Endometrium (tissue), 2 donors: Measurements from ENCODE around the gene FBLN1.
"Not testable (repeated sequence)": the region's sequence is repeated elsewhere in the genome, so short reads cannot be mapped to it uniquely, and the experiment has no call there.

Experiments used
- FAIRE-seq: peaks from 2 replicates; lab custom pipeline; 2012; peaks lifted over from hg19 to GRCh38; lab: Jason Lieb, UNC
- donor health status: control.
- donor health status: control.

The FBLN1 gene

DNA sequence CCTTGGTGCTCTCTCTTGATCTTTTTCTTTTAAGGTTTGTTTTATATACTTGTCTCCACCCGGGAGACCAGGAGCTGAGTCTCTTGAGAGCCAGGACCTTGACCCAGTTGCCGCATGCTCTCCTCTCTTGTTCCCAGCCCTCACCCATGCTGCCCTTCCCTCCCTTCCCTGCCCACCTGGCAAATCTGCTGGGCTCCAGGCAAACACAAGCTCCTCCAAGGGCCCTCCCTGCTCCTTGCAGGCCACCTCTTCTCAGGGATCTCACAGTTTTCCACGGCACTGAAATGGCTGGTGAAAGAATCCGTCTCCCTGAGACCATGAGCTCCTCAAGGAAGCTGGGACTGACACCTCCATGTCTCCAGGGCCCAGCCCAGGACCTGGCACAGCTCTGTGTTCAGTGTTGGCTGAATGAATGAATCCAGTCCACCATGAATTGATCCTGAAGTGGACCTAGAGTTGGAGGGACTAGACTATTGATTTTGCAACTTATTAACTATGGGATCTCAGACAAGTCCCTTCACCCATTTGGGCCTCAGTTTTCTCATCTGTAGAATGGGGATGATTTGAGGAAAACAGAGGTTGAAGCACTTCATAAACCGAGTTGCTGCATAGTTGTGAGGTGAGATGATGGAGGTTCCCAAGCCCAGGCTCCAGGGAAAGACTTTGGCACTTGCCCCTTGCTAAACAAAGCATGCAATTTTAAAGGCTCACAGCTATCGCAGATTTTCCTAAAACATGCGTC is 25.1 kb upstream of the FBLN1 start:
- FAIRE-seq, result no peak

DNA sequence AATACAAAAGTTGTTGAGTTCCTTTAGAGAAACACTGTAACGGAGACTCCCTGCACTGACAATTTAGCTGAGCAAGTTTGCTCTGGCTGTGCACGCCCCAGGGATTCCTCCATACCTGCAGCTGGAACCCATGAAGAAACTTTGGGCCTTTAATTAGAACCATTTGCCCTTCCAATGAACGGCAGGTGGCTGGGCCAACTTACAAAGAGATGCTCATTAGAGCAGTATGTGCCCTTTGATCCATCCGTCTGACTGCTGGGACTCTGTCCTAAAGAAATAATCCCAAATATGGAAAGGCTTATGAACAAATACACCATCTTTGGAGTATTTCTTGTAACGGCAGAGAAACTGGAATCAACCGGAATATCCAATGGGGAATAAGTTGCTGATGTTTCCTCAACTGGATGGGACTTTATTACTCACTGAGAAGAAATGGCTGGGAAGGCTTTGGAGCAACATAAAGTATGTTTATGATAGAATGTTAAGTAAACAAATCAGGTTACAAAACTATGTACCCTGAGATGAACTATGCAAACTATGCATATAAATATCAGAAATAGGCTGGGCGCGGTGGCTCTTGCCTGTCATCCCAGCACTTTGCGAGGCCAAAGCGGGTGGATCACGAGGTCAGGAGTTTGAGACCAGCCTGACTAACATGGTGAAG is 24.4 kb upstream of the FBLN1 start:
- peak; percentile 93 for FAIRE-seq

DNA sequence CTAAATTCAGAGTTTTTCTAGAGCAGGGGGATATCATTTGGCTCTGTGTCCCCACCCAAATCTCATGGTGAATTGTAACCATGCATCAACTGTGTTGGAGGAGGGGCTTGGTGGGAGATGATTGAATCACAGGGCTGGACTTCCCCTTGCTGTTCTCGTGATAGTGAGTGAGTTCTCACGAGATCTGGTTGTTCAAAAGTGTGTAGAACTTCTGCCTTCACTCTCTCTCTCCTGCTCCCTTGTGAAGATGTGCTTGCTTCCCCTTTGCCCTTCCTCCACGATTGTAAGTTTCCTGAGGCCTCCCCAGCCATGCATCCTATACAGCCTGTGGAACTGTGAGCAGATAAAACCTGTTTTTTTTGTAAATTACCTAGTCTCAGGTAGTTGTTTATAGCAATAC is 22.0 kb upstream of the FBLN1 start:
- no peak for FAIRE-seq

DNA sequence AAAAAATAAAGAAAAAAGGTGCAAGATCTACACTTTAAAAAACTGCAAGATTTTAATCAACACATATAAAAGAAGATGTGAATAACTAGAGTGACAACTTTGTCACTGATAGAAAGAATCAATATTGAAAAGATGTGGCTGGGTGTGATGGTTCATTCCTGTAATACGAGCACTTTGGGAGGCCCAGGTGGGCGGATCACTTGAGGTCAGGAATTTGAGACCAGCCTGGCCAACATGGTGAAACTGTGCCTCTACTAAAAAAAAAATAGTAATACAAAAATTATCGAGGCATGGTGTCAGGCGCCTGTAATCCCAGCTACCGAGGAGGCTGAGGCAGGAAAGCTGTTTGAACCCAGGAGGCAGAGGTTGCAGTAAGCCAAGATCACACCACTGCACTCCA is 21.0 kb upstream of the FBLN1 start:
- FAIRE-seq, result peak; percentile 31

DNA sequence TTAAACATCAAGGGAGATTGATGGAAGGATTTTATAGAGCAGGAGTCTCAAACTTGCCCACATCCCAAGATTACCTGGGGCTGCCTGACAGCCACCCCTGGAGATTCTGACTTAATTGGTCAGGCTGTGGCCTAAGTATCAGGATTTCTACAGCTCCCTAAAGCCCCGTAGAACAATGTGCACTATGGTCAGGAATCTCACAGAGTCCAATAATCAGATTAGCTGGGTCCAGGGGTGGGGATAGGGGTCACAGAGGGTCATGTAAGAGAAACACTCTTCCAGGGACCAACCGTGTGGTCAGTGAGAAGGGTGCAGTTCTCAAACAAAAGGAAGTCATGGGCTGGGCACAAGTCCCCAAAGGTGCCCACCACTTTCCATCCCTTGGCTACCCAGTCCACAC is 20.5 kb upstream of the FBLN1 start:
- FAIRE-seq, result no peak

DNA sequence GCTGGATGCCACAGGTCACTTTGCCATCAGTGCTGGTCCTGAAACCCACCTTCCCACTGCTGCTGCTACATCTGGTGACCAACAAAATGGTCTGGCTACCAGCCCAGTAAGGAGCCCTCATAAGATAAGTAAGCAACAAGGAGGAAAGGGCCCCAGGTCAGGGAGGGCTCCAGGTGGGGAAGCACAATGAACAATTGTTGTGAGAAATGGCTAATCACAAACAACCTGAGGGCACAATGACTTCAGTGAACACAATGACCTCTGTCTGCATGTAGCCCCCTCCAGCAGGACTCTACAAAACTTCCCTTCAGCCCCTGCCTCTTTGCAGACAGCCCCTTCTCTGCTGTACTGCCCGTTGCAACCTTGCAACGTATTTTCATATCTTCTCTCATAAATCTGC is 19.4 kb upstream of the FBLN1 start:
- FAIRE-seq, result no peak

DNA sequence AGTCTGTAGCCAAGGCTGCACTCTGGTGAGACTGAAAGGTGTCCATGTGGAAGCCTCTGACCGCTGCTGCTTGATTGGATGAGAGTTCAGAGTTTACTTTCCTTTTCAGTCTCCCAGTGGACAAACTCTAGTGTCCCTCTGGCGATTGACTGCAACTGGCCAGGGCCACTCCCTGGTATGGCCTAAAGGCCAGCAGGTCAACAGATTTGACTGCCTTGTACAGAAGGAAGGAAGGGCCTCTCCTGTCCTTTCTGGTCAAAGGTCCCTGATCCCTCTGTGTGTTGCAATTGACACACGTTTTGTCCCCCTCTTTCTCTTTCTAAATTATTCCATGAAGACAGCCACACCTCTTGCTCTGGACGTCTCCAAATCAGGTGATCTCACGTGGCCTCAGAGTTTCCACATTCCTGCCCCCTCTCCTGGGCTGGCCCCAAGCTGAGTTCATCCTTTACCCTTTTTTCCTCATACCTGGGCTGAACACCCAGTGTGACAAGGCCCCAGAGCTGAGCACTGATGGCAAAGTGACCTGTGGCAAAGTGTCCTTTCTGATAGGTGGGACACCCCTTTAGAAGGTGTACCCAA is 18.7 kb upstream of the FBLN1 start:
- no peak for FAIRE-seq

DNA sequence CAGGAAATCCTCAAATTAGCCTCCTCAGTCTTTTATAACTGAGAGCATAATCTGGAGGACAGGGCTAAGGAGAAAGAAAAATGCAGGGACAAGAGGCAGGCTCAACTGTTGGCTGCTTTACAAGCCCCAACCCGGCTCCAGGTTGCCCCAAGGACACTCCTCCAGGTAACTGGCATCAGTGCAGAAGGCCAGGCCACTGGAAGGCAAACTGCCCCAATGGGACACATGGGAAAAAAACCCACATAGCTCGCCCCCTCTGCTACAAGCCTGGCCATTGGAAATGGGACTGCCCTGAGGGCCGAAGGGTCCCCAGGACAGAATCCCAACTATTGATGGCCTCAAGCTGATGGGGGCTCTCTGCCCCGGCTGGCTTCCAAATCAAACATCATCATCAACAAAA is 17.9 kb upstream of the FBLN1 start:
- FAIRE-seq, result no peak

DNA sequence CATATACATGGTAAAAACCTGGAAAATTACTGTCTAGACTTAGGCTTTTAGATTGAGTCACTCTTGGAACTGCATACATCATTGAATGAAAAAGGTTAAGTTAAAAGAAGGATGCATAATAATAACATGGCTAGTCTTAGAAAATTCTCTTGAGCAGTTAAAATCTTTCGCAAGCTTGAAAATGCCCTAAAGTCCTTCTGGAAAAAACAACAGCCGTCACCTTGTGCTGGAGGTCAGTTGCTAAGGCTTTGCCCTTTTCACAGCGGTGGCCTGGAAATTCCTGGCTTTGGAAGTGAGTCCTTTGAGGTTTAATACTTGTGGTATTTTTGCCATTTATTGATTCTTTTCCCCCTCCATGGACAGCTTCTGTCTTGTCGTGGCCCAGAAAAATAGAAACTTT is 17.4 kb upstream of the FBLN1 start:
- peak; percentile 12 for FAIRE-seq

DNA sequence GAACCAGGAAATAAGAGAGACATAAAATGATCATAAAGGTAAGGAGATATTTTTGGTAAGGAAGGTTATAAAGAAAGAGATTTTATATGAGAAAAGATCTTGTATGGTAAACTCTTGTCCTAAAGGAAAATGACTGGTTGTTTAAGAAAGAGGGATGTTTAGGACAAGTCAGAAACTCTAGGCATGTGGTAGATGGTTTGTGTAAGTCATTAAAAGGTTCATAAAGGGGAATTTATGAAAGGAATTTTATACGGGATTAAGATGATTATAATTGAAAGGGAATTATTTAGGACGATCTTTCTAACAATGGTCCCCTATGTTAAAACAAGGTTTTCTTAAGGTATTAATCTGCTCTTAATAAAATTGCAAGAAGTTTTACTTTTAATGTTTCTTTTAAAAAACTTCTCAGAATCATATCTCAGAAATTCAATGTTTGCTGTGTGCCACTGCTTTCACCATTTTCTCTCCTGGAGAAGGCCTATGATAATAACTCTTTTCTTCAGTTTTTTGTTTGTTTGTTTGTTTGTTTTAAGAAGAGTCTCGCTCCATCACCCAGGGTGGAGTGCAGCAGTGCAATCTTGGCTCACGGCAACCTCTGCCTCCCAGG is 13.8 kb upstream of the FBLN1 start:
- FAIRE-seq, result no peak

DNA sequence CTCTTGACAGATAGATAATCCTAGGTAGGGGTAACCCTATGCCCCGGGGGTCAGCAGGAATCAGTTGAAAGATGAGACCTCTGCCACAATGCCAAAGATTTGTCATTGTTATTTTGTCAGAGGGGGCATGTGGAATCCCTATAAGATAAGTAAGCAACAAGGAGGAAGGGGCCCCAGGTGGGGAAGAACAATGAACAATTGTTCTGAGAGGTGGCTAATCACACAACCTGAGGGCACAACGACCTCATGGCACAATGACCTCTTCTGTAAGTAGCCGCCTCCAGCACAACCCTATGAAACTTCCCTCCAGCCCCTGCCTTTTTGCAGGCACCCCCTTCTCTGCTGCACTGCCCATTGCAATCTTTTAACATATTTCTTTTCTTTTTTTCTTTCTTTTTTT is 11.8 kb upstream of the FBLN1 start:
- no peak for FAIRE-seq

DNA sequence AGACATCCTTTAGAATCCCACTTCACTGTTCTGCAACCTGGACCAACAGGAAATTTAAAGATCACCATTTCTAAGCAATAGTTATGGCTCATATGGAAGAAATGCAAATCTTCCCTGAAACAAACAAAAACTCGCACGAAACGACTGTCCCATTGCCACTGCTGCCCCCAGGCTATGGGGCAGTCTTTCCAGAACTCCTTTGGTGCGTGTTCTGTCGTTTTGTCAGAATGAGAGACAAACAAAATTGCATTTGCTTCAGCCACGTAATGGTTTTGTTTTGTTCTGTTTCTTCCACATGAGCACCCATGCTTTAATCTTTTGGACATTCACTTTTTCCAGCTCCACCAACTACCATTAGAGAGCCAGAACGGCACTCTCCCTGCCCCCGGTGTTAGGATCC is 10.8 kb upstream of the FBLN1 start:
- no peak for FAIRE-seq

DNA sequence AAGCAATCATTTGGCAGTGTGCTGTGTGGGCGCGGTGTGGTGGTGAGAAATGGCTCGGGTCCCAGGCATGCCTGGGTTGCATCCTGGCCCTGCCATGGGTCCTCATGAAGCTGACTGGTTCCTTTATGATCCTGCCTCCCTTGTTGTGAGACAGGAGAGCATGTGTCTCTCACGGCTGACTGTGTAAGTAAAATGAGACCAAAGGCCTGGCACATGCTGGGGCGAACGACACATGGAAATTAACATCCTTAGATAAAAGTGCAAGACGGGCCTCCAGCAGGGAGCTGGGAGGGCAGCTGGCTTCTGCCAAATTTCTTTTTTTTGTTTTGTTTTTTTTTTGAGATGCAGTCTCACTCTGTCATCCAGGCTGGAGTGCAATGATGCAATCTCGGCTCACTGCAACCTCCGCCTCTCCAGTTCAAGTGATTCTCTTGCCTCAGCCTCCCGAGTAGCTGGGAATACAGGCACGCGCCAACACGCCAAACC is 9.4 kb upstream of the FBLN1 start:
- peak; percentile 48 for FAIRE-seq

DNA sequence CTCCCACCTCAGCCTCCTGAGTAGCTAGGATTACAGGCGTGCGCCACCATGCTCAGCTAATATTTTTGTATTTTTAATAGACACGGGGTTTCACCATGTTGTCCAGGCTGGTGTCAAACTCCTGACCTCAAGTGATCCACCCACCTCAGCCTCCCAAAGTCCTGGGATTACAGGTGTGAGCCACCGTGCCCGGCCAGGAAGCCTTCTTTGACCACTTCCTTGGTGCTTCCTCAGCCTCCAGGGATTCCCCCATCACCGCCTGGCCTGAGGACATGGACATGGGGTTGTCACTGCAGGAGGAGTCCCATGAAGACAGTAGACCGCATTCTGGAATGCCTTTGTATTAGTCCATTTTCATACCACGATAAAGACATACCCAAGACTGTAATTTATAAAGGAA is 8.4 kb upstream of the FBLN1 start:
- FAIRE-seq, result not testable (repeated sequence)

DNA sequence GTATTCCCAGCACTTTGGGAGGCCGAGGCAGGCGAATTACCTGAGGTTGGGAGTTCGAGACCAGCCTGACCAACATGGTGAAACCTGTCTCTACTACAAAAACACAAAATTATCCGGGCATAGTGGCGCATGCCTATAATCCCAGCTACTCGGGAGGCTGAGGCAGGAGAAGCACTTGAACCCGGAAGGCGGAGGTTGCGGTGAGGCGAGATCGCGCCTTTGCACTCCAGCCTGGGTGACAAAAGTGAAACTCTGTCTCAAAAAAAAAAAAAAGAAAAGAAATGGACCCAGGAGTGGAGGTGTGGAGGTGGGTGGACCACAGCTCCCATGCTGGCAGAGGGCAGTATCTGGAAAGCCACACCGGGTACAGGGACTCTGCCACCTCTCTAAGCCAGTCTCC is 7.1 kb upstream of the FBLN1 start:
- FAIRE-seq, result not testable (repeated sequence)

DNA sequence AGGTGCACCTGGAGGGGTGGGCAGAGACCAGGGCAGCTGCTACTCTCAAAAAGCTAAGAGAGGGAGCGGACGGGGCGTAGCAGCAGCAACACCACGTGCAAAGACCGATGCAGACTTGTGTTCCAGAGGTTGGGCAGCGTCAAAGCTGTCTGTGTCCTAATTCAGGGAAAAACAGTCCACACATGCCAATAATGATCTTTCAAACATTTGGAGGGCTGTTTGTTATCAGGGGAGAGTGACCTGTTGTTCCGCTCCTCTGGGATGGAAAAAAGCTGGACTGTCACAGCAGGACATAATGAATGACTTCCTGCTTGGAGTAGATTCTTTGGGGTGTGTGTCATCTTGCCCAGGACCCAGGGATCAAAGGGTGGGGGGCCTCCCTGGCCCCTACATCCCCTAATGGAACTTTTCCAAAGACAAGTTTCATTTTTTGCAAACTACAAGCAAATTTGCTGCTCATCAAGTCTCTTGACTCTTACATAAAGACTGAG is 6.2 kb upstream of the FBLN1 start:
- FAIRE-seq, result no peak

DNA sequence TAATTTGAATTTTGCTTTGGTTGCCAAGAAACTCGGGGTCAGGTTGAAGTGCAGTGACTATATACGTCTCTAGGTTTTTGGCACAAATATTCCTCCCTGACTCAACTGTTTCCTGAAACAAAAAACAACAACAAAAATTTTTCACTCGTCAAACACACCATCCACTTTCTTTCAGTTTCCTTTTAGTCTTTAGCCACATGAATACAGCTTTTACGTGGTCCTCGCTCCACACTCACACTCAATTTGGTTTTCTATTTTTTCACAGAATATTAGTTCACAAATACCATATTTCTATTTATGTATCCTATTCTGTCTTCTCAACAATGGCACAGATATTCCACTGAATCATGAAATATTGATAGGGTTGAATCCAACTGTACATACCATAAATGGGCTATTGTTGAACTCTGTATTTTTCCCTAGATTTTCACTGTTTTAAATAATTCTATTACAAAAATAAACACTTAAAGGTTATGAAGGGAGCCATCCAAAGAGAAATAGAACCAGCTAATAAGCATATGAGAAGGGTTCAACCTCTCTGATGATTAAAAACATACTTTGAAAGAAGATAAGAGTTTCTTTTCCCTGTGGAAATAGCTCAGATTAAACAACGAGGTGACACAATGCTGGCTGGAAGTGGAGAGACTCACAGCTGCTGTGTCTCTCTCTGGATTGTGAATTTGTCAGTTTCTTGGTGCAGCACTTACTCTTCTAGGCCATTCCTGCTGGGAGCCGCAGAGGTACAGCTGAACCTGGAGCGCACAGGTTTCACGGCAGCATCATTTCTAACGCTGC is 5.1 kb upstream of the FBLN1 start:
- no peak for FAIRE-seq

DNA sequence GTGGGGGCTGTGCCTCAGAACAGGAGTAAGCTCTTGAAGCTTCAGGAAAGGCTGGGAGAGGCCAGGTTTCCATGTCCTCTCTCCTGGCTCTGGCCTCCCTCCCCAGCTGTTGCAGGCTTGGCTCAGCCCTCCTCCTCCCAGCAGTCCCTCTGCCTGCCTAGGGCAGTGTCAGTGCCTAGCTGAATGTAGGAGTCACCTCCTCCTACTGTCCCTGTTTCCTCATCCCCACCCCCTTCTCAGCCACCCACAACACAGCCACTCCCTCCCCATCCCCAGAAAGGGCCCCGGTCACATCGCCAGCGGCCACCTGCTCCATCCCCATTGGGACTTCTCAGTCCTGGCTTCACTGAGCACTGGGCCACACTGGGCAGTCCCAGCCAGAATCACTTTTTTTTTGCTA is 2.9 kb upstream of the FBLN1 start:
- no peak for FAIRE-seq

DNA sequence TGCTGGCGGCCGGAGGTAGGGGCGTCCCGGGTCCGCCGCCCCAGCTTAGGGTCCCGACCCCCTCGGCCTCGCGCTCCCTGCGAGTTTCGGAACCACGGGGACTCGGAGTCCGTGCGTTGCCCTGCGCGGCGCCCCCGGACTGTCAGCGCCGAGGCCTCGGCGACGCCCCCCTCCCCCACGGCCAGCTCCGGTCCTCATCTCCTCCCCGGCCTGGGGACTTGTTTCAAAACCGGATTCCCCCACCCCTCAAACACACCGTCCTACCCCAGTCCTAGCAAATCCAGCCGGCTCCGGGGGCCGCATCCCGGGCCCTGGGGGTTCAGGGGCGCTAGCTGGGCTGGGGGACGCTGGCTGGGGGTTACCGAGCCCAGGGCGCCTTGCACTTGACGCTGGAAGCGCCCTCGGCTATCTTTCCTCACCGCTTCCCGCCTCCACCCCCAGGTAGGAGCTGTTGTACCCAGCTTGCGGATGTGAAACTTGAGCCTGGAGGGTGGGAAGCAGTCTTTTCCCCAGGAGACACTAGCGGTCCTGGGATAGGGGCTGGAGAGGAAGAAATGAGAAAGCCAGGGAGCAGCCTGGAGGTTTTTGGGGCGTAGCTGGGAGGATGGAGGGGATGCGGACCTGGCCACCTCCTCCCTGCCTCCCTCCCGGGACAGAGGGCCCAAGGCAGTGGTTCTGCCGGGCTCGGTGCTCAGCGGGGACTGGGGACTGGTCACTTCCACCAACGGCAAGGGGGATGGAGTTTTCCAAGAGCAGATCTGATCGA is 550 bp downstream of the FBLN1 start:
- no peak for FAIRE-seq

DNA sequence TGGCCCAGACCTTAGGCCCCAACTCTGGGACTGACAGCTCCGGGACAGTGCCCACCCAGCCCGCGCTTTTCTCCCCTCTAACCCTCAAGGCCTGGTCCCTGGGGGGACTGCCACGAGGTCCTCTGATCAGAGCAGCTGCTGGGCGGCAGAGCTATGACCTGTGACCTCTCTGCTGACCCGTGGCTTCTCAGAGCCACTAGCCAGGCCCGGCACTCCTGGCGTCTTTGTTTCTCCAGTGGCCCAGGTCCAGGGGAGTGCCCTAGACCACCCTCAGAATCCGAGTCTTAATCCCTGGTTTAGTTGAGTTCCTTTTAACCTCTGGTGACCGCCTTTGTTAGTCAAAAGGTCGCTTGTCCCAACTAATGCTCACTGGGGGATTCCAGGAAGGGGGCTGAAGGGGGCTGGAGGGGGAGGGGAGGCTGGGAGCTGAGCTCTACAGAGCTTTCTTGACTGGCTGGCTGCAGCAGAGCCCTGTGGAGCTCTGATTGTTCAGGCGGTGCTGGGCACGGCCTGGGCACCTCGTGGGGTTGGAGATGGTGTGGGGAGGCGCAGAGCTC is 1.2 kb downstream of the FBLN1 start:
- no peak for FAIRE-seq
